Stimulated activated CD8-positive, alpha-beta memory T cell treated with anti-CD3 and anti-CD28 coated beads, Interleukin-15, amount 100 ng/mL, for 24 hours (primary cell): Measurements from ENCODE around the gene LRP1B.

Source experiments
- DNase-seq: peaks from one replicate; pipeline ENCODE4 v3.0.0-alpha.2; 2020; ENCODE audit warnings: low read depth

LRP1B gene

DNA sequence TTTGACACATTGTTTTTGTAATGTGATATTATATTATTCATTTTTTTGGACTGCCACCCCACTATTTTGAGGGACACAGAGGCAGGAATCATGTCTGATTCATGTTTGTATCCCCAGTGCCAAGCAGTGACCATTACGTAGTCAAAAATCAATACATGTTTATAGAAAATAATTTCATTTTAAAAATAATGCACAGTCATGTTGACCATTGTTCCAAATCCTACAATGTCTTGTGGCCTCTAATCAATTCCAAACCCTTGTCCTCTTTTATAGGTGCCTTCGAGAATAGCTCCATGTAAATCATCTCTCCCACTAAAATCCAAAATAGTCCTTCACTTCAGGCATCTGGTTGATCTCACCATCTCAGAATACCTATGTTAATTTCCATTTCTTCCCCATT, 454.7 kb downstream of the LRP1B start:
- no peak for DNase-seq

DNA sequence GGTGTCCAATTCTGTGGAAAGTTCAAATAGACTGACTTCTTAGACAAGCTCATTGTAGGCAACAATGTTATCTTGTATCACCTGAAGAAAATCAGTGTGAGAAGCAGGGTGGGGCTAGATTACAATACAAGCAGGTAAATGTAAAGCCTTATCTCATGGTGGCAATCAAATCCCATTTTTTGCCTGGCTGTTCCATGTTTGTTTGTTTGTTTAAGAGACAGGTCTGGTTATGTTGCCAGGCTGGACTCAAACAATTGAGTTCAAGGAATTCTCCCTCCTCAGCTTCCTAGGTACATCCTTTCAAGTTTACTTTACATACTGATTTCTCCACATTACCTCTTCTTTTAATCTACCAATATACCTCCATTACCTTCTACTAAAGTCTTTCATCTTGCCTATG, 464.6 kb downstream of the LRP1B start:
- DNase-seq, result no peak

DNA sequence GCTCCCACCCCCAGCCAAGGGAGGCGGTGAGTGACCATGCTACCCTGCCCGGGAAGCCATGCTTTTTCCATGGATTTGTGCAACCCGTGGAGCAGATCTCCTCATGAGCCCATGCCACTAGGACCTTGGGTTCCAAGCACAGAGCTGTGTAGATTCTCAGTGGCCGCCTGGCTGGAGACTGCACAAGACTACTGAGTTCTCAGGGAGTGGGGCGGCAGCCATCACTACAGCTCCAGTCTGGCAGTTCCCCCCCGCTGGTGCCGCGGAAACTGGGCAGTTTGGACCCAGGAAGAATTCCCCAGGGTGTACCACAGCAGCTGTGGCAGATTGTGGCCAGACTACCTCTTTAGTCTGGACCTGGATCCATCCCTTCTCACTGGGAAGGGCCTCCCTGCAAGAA, 470.6 kb downstream of the LRP1B start:
- DNase-seq, result no peak

DNA sequence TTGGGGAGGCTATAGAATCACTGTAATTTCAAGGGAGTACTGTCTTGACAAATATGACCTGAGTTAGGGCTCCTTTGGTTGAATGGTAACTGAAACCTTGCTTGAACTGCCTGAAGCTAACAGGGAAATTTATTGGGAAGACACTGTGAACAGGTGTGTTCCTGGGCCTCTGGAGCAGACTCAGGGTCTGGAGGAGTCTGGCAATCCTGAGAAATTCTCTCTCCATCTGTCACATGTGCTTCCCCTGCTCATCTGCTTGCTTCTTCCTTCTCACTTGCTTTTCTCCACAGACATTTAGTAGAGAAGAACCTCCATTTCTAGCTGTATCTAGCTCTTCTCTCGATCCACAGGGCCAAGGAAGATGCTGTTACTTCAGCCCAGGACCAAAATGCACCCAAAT, 476.5 kb downstream of the LRP1B start:
- DNase-seq, result no peak

DNA sequence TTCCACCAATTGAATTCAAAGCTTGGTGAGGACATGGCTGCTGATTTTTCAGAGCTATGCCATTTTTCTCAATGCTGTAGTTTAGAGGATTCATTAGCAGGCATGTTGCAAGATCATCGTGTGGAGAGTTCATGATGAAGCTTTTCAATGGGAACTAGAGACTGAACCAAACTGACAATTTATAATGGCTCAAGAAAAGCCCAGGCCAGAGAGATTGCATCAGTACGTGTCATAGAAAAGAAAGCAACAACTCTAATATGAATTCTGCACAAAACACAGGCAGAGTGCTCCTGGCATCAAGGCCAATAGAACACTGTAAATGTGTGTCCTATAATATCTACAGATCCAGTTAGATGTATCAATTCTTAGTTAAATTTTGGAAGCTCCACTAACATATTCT, 477.6 kb downstream of the LRP1B start:
- DNase-seq, result no peak

DNA sequence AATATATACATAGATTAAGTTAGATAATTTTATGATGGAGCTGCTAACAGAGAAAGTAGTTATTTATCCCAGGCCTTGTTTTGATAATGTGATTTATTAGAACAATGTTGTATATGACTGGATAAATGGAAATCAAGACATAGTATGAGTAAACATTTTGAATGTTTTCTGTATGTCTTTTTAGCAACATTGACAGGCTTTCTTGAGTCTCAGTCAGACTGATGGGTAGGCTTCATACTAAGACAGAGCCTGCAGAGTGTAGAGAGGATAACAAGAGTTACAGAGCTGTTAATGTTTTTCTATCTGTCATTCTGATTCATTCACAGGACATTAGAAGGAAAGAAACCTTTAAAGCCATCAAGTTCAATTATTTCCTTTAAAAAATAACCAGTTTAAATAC, 478.5 kb downstream of the LRP1B start:
- no peak for DNase-seq

DNA sequence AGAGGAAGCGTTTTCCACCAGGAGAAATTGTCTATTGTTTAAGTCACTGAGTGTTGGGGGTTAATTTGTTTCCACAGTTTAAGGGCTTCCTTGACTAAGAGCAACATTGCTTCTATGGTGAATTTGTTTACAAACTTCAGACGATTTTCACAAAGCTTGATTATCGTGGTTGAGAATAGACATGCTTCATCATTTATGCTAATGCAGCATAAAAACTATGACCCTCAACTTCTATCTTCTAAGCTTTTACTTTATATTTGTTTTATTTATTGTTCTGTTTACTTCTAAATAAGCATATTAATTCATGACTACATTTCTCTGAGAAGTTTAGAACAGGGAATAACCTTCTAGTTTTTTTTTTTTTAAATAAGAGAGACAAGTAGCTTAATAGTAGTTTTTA, 483.5 kb downstream of the LRP1B start:
- DNase-seq, result no peak

DNA sequence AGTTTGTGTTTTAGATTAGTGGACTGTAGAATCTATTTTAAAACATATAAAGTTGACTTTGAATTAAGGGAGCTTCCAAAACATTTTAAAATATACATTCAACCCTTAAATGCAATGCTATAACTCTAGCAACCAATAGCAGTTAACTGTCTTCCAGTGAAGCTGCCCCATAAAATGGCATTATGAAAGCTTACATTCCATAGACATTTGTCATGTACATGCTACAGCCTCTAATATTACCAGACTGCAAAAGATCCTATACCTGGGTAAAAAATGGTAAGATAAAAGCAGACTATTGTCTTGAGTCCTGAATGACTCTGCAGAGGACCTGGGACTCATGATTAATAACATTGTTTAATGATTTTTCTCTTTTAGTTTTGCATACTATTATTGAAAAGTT, 489.4 kb downstream of the LRP1B start:
- no peak for DNase-seq

DNA sequence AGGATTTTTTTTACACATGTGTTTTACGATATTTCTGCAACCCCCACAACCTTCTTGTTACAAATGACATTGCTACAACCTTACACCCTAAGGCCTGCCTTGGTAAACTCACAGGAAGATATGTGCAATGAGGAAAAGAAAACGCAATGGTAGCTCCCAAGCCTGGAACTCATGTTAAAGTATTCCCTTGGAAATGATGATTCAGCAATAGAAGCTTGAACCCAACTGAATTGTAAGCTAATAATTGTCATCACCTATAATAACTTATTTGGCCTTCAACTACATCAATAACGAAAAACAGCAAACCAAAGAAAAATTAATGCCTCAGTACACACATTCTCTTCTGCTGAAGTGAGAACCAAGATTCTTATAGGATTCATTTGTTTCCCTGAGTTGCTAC, 491.0 kb downstream of the LRP1B start:
- DNase-seq, result no peak

DNA sequence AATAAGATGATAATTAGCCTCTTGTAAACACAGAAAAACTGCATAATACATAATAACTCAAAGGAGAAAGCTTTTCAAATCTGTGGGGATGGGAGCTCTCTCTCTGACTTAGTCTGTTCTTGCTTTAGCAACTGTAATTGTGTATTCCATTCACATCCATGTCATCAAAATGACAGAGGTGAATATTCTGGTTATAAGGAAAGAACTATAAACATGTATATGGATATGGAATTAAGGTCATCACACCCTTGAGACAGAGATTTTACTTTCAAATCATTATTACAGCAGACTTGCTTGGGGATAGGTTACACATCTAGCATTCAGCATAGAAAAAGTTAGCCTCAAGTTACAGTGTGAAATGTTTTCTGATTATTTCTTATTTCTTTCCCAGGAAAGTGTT, 497.7 kb downstream of the LRP1B start:
- no peak for DNase-seq

DNA sequence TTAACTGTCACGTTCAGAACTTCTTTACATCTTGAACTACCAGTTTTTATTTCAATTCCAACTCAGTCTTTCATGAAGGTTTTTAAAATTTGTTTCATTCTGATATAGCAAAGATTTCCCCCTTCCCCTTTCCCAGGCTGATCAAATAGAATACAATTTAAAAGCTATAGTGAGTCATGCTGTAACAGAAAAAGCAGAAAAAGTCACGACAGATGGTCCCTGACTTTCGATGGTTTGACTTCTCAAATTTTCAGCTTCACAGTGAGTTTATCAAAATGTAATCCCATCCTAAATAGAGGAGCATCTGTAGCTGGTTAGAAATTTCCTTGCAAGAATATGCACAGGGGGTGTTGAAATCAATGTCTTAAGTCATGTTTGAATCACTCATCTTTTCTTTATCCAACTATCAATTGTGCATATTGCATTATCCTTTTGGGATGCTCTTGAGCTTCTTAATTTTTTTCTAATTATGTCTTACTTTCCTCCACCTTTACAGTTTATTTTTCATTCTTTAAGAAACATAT, 500.3 kb downstream of the LRP1B start:
- DNase-seq, result no peak

DNA sequence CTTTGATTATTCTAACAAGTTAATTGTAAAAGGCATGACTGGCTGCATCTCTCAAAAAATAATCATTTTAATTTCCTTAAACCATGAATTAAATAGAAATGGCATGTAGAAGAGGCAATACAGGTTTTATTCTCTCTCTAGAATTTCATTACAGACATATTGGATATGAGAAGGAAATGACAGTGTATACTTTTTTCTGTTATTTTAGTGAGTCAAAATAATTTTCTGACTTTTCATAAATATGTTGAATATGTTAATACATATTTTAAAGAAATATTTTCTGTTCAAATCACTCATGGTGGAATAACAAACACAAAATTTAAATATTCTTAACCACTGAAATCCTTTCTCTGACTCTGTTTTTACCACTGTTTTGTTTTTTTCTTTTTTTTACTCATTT, 510.4 kb downstream of the LRP1B start:
- DNase-seq, result no peak

DNA sequence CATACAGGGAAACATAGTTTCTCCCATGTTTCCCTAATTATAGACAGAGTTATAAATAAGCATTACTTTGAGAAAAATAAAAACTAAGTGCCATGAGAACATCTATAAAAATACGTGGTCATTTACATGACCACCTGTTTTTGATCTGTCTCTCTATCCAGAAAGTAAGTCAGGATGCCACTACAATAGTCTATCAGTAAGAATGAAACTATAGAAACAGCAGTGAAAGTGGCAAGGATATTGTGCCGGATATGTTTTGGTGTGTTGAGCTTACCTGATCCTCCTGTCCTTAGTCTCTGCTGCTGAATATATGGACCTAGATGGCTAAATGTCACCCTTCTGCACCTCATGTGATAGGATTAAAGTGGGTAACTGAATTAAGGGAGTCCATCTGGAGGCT, 512.4 kb downstream of the LRP1B start:
- DNase-seq, result no peak

DNA sequence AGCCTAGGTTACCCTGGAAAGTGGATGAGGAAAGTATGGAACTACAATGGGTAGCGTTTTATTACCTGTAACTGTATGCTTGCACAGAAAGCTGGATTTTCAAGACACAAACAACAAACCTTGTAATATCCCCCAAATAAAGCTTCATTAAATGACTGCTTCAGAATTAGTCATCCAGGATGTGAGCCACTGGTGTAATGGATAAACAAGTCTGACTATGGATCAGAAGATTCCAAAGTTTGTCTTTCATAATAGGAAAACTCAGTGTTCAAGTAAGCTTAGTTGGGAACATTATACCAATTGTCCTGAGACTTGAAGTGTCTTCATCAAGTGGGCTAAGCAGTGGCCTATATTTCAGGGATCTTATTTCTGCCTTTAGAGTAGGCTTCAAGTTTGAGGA, 518.8 kb downstream of the LRP1B start:
- DNase-seq, result no peak

DNA sequence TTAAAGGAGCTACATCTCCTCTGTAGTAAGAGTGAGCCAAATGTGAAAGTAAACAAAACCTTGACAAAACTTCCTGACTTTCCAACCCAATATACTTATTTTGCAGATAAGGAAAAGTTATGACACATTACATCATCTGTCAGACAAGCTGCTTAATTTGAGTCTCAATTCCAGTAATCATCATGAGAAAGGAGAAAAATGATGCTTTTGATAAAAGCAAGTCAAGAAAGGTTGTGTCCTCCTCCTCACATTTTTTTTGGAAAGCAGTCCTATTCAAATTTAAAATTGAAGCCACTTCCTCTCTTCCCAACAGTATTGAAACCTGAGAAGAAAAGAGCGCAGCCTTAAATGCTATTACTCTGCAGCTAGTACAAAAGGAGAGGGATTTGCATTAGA, 519.6 kb downstream of the LRP1B start:
- no peak for DNase-seq

DNA sequence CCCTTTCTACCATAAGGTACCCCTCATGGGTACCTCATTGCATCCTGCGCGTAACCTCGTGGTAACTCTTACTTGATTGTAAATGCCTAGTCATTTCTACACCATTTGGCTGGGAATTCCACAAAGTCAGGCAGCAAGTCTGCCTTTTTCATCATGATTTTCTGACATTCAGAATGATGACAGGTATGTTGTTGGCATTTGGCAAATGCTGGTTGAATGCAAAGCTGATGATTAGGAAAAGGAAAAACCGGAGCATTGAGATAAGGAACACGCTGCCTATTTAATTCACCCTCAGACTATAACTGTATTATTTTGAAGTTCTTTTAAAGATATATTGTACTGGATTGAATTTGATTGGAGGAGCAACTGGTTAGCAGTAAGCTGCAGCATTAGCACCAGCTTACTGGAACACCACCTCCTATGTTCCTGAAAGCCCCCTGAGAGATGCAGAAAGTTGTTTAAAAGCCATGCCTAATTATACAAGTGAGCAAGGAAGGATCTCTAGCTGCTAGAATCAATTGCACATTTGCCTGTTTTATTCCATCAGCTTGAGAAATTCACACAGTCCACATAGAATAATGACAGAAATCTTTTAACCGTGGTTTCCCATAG, 520.1 kb downstream of the LRP1B start:
- no peak for DNase-seq

DNA sequence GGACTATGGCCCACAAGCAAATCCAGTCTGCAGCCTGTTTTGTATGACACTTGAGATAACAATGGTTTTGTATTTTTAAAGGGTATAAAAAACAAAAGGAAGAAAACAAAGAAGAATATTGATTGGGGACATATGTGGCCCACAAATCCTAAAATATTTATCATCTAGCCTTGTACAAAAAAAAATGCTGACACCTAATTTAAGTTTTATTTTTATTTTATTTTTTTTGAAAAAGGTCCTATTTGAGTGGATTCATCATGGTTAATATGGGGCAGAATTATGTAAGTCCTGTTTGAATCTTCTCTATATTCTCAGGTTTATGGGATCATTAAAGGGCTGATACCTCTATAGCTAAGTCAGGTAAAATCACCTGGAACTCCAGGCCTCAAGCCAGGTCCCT, 525.7 kb downstream of the LRP1B start:
- DNase-seq, result no peak

DNA sequence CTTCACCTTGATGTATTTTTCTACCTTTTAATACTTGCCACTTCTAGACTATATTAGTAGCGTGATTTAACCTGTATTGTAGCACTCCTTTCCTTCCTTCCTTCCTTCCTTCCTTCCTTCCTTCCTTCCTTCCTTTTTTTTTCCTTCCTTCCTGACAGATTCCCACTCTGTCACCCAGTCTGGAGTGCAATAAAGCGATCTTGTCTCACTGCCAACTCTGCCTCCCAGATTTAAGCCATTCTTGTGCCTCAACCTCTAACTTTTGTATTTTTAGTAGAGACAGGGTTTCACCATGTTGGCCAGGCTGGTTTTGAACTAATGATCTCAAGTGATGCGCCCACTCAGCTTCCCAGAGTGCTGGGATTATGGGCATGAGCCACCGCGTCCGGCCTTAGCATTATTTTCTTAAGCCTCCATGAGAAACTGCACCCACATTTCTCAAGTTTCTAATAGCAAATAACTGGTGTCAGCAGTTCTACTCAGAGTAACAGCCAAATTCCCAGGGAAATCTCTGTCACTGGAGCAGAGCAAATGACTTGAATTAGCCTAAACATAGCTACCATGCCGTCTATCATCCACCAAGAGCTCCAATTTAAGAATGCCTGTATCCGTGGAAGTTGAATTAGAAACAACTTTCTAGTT, 529.2 kb downstream of the LRP1B start:
- DNase-seq, result no peak

DNA sequence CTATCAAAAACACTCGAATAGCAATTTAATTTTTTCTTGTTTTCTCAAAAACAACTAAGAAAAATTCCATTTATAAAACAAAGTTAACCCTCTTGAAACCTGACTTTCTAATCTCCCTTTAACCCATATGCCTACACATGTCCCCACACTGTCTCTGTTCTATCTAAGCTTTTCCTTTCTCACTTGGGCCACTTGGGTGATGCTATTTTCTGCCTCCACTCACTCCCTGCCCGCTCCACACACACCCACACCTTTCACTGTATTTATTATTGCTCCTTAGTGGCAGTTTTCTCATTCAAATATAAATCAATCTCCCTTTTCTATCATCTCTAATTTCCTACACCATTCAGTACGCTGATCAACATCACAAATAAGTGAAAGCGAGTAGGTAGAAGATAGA, 531.1 kb downstream of the LRP1B start:
- no peak for DNase-seq

DNA sequence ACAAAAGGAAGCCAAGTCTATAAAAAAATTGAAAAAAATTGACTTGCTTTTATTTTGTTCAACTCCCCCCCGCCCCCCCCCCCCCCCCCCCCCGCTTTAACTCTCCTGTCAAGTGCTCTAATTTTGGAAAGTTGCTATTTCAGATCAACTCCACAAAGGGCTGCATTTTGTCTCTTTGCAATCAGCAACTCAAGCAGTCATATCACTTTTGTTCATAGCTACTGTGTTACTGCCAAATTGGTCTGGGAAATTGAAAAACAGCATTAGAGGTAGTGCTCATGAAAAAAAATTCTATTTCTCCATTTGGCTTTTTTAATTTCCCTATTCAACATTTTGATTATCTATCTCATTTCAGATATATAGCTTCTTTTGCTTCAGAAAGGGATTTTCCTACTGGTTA, 531.8 kb downstream of the LRP1B start:
- DNase-seq, result no peak

DNA sequence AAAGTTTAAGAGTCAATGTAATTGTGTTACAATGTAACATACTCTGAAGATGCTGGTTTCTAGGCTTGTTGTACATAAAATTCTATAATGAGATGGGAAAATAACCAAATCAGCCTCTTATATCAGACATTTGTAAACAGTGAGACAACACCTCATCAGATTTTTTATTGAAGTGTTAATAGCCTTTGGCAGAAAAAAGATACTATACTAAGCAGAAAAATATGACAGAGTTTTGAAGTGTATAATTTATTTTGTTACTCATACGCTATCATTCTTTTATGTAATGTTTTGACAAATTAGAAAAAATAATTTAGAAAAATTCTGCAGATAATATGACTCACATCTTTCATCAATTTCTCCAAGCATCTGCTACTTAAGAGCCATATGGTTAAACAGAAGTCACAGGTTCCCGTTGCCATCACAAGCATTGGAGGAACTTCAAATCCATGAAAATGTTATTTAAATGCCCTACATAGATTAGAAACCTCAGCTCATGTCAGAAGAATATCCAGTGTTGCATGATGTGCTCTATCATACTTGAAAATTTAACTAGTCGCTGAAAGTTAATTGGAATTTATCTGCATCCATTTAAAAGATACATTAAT, 535.4 kb downstream of the LRP1B start:
- DNase-seq, result no peak

DNA sequence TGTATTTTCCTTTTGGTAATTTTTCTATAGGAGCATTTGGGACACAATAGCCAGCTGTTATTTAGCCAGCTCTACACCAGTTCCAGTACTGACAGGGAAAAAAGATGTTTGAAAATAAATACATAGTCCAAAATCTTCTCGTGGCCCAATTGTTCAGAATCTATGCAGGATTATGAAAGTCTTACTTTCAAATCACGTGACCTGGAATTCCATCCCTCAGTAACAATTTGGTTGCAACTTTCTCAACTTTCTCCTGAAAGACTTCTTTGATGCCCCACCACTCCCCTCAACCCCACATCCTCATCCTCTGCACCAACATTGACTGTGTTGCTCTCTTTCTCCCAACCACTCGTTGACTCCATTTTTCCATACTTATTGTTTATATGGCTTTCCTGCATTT, 539.0 kb downstream of the LRP1B start:
- DNase-seq, result no peak

DNA sequence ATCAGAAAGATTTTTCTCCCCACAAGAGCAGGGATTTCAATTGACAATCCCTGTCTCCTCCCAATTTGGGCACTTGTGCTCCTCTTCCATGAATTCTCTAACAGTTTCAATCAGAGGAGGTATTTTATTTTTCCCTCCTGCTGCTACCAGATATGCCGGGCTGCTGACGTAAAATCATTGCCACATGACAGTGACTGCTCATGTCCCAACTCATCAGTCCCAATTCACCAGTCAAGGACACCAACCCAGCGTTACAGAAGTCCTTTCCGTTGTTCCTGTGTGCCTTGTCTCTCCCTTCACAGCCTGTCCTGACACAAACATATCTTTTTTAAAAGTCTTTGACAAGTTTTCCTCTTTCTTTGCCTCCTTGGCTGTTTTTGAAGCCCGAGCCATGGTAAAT, 540.2 kb downstream of the LRP1B start:
- DNase-seq, result no peak

DNA sequence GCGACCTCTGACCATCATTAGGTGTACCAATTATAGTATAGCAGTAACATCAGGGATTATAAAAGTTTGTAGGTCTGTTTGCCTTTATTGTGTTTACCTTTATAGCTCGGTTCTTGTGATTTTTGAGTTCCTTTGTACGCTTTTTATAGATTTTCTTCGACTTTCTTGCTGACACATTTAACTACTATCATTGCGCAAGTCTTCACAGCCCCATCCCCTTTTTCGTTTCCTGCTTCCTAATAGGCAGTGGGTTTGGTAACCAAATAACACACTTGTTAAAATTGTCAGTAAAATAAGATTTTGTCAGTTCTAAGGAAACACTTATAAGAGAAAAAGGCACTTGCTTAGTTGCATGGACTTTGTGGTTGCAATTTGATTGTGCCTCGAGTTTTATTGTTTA, 541.5 kb downstream of the LRP1B start:
- no peak for DNase-seq
